Measurements from ENCODE around the gene SDF4.
"Not testable (repeated sequence)": the region's sequence is repeated elsewhere in the genome, so short reads cannot be mapped to it uniquely, and the experiment has no call there.

SDF4 gene

GRCh38 chr1:1176931-1177330, 54.9 kb downstream of the SDF4 start:
- no peak for DNase-seq (ENCODE audit: extremely low spot score)
- TF ChIP-seq CTCF (IDR thresholded peaks at IDR 0.05; ENCODE audit: control extremely low read depth, extremely low read depth, low read depth, missing control alignments), result no peak
- ChIA-PET CTCF (no interaction called here), POLR2A (no interaction called here)

- POLR2A ChIA-PET; DNase-seq (ENCODE audit: extremely low spot score); CTCF ChIA-PET: not testable (repeated sequence)
Observed at GRCh38 chr1:1176063-1176761, 55.6 kb downstream of the SDF4 start.

DNA sequence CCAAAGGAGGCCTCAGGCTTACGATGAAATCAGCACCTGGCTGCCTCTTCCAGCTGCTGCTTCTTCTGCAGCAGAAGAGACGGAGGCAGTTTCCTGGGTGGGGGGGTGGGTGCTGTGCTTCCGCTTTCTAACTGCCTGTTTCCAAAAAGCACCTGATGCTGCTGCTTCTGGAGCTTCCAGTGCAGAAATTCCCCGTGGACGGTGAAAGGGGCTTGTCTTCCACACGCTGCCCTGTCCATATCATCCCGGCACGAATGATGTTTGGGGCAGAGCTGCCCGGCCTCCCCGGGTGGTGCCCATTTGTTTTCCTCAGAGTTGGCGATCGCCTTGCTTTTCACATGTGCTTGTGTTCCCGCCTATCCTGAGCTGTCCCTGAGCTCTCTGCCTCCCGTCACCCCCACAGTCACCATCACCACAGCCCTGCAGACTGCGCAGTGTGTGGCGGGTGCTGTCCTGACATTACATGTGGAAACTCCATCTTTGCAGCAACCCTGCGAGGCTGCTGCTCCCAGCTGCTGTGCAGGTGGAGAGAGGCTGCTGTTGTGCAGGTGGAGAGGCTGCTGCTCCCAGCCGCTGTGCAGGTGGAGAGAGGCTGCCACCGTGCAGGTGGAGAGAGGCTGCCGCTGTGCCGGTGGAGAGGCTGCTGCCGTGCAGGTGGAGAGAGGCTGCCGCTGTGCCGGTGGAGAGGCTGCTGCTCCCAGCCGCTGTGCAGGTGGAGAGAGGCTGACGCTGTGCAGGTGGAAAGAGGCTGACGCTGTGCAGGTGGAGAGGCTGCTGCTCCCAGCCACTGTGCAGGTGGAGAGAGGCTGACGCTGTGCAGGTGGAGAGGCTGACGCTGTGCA, 56.4 kb downstream of the SDF4 start:
- ChIA-PET CTCF (no interaction called here), POLR2A (no interaction called here)
- no peak for DNase-seq (ENCODE audit: extremely low spot score)
- TF ChIP-seq CTCF (IDR thresholded peaks at IDR 0.05; ENCODE audit: control extremely low read depth, extremely low read depth, low read depth, missing control alignments), result no peak

DNA sequence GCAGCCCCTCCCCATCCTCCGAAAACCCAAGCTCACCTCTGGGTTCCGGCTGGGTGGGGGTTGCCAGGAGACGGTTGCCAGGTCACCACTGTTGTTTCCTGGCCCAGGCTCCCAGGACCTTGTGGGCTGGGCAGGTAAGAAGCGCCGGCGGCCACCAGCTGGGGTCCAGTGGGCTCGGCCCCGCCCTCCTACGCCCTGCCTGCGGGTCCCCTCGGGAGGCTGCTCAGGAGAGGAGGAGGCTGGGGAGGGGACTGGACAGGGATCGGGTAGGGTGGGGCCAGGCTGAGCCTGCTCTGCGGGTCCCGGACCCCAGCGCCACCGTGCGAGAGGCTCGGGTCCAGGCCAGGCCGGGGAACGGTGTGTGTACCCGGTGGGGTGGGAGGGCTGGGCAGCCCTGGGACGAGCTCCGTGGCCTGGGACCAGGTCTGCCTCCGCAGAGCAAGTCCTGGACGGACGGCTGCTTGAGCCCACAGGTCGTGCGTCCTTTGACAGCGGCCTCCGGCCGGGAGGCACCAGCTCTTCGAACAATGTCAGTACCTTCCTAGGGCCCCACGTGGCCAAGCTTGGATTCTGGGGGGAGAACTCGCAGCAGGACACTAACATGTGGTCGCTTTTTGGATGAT, 57.9 kb downstream of the SDF4 start, which contains the start of gene TTLL10:
Gene TTLL10 (plus strand): TSS at position 88 of the 623 bp plus-strand sequence. CDS start 5,336 bp downstream, outside the sequence.
- ChIA-PET POLR2A (no interaction called here), CTCF (interaction anchor here (1.0 to 1.6 kb wide), 2 partner anchors 52 to 189 kb away, joined by 3 to 7 read pairs; no protein-coding TSS in a partner anchor)
- no peak for DNase-seq (ENCODE audit: extremely low spot score)
- TF ChIP-seq CTCF (IDR thresholded peaks at IDR 0.05; ENCODE audit: control extremely low read depth, extremely low read depth, low read depth, missing control alignments), result no peak

DNA sequence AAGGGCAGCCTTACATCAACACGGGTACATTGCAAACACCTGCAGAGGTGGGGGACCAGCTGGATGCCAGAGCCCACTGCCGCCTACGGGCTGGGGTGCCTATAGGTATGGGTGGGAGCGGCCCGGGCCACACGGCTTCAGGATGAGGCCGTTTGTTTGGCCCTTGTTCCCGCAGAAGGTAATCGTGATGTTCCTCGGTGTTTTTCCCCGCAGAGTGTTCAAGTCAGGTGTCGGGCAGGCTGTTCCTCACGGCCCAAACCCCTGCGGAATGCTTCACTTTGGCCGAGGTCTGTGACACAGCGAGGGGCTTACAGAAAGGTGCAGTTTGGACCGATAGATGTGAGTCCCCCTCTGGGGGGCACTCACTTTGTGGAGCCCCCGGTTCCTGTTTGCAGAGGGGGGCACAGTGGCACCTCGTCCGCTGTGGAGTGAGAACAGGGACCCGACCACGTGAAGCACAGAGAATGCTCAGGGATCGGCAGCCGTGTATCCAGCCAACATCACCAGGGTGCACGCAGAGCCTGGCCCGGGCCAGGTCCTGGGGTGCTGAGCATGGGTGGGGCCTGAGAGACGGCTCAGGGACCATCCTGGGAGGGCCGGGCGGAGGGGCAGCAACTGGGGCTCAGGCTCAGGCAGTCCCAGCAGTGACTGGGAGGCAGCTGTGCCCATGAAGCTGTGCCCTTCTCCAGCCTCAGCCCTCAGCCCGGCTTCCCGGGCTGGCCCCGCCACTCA, 58.6 kb downstream of the SDF4 start:
- no peak for DNase-seq (ENCODE audit: extremely low spot score)
- CTCF ChIA-PET, result interaction anchor here (1.0 to 3.6 kb wide), 3 partner anchors 51 to 189 kb away, joined by 3 to 17 read pairs (median 7); no protein-coding TSS in a partner anchor
- POLR2A ChIA-PET, result no interaction called here
- no peak for TF ChIP-seq CTCF (IDR thresholded peaks at IDR 0.05; ENCODE audit: control extremely low read depth, extremely low read depth, low read depth, missing control alignments)

DNA sequence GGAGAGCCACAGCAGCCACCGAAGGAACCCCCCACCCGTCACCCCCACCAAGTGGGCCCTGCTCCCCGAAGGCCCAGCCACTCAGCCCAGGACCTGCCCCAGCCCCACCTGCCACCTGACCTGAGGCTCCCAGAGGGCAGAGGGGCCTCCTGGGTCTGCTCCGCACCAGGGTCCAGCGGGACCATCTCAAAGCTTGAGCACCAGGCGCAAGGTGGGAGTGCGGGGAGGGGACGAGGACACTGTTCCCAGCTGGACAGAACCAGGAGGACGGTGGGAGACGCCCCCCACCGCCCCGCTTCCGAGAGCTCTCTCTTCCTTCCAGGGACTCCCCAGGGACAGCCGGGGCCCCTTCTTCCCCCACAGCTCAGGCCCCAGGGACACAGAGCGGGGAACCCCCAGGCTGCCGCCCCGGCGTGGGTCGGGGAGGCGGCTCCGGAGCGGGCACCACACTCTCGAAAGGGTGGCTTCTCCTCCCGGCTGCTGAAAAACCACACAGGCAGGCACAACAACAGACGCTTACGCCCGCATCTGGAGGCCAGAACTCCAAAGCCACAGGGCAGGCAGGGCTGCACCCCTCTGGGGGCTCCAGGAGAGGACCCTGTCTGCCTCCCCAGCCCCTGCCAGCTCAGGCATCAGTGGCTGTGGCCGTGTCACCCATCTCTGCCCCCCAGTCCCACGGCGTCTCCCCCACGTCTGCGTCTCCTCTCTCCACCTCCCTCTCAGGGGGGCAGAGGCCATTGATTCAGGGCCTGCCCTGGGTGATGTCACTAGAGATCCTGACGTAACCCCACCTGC, 60.1 kb downstream of the SDF4 start:
- no peak for DNase-seq (ENCODE audit: extremely low spot score)
- TF ChIP-seq CTCF (IDR thresholded peaks at IDR 0.05; ENCODE audit: control extremely low read depth, extremely low read depth, low read depth, missing control alignments), result no peak
- POLR2A ChIA-PET, result no interaction called here
- CTCF ChIA-PET, result interaction anchor here (0.8 to 3.6 kb wide), 3 partner anchors 10 to 170 kb away, joined by 3 to 17 read pairs (median 3); no protein-coding TSS in a partner anchor

All from GM10248 (cell line).